GM23338 (cell line): ENCODE results near the gene ABCD3. TPM values are rescaled to one million over a fixed set of nuclear protein-coding genes. Genes with fewer than 3 reads are reported as not detected.
"Not testable (repeated sequence)": the region's sequence is repeated elsewhere in the genome, so short reads cannot be mapped to it uniquely, and the experiment has no call there.

Experiments used
- ATAC-seq: fragments of 200-7000 bp; cut with Tn5 transposase; 3 replicates; pipeline ENCODE4 v1.9.1; 2020
- DNase-seq: peaks from one replicate; pipeline ENCODE4 v3.0.0-alpha.2; 2015; ENCODE audit warnings: low spot score
- H2AFZ ChIP-seq: fragments of 200-600 bp; sonication (generic); 2 replicates; pipeline ENCODE4 v1.8.0; 2016; ENCODE audit warnings: antibody characterized with exemption, mild to moderate bottlenecking, moderate library complexity
- H3F3A ChIP-seq: fragments of 200-600 bp; sonication (generic); replicated peaks from 2 replicates; pipeline ENCODE4 v1.8.0; 2017; ENCODE audit warnings: antibody characterized with exemption, mixed run types, low read depth
- H3K27ac ChIP-seq: fragments of 200-600 bp; sonication (generic); 2 replicates; pipeline ENCODE4 v1.6.1; 2016; ENCODE audit warnings: low read depth
- H3K27me3 ChIP-seq: fragments of 200-600 bp; sonication (generic); 2 replicates; pipeline ENCODE4 v1.8.0; 2016; ENCODE audit warnings: mild to moderate bottlenecking, mixed run types, moderate library complexity; ENCODE audit not compliant: insufficient read depth
- H3K36me3 ChIP-seq: fragments of 200-600 bp; sonication (generic); 2 replicates; pipeline ENCODE4 v1.8.0; 2016; ENCODE audit warnings: mild to moderate bottlenecking; ENCODE audit not compliant: insufficient read depth
- H3K4me1 ChIP-seq: fragments of 200-600 bp; sonication (generic); 2 replicates; pipeline ENCODE4 v1.8.0; 2016; ENCODE audit warnings: mild to moderate bottlenecking, moderate library complexity; ENCODE audit not compliant: insufficient read depth
- H3K4me2 ChIP-seq: fragments of 200-600 bp; sonication (generic); 2 replicates; pipeline ENCODE4 v1.7.1; 2017; ENCODE audit warnings: mixed run types
- H3K4me3 ChIP-seq: fragments of 200-600 bp; sonication (generic); 2 replicates; pipeline ENCODE4 v1.6.1; 2016; ENCODE audit warnings: mixed run types
- H3K79me2 ChIP-seq: fragments of 200-600 bp; sonication (generic); replicated peaks from 2 replicates; pipeline ENCODE4 v1.8.0; 2017; ENCODE audit warnings: mild to moderate bottlenecking; ENCODE audit not compliant: insufficient read depth
- H3K9me2 ChIP-seq: fragments of 200-600 bp; sonication (generic); 2 replicates; pipeline ENCODE4 v1.8.0; 2017; ENCODE audit not compliant: insufficient read depth
- H4K20me1 ChIP-seq: fragments of 200-600 bp; sonication (generic); replicated peaks from 2 replicates; pipeline ENCODE4 v1.8.0; 2017; ENCODE audit warnings: mild to moderate bottlenecking; ENCODE audit not compliant: insufficient read depth
- H3K27ac Mint-ChIP-seq: 2 replicates; pipeline ENCODE4 v1.8.0; 2020; ENCODE audit warnings: inconsistent platforms, mild to moderate bottlenecking, moderate library complexity, mixed read lengths
- H3K27me3 Mint-ChIP-seq: 3 replicates; pipeline ENCODE4 v1.8.0; 2022; ENCODE audit warnings: low read depth, mild to moderate bottlenecking, moderate library complexity, mixed read lengths, inconsistent platforms; ENCODE audit not compliant: insufficient read depth, poor library complexity
- H3K36me3 Mint-ChIP-seq: 3 replicates; pipeline ENCODE4 v1.8.0; 2021; ENCODE audit warnings: low read depth, mild to moderate bottlenecking, inconsistent platforms, moderate library complexity, mixed read lengths
- H3K4me1 Mint-ChIP-seq: 3 replicates; pipeline ENCODE4 v1.8.0; 2020; ENCODE audit warnings: mild to moderate bottlenecking, inconsistent platforms, mixed read lengths
- H3K4me3 Mint-ChIP-seq: 3 replicates; pipeline ENCODE4 v1.8.0; 2021; ENCODE audit warnings: moderate library complexity, mild to moderate bottlenecking, inconsistent platforms, mixed read lengths
- H3K9me3 Mint-ChIP-seq: 3 replicates; pipeline ENCODE4 v1.8.0; 2020; ENCODE audit warnings: moderate library complexity, mild to moderate bottlenecking, inconsistent platforms, mixed read lengths
- polyA plus RNA-seq: library from polyadenylated mRNA; unstranded; fragments of >200 nt; fragmentation: Nextera tagmentation; extraction: Ambion mirVana; gene quantifications from 2 replicates; pipeline ENCODE4 v1.2.1, GENCODE V29; 2016
- total RNA-seq: library from RNA; depleted of rRNA; stranded (reverse); fragments of >200 nt; shearing (Covaris generic); gene quantifications from 2 replicates; pipeline ENCODE4 v1.2.3, GENCODE V29; 2014; rRNA removed

The ABCD3 gene
- total and polyA plus RNA-seq, 2 experiments from 2014 or later, result 12.3 to 24.0 TPM

- H4K20me1 ChIP-seq, H3K27ac ChIP-seq, H3F3A ChIP-seq, ATAC-seq, H3K79me2 ChIP-seq, H3K36me3 ChIP-seq, H3K4me2 ChIP-seq, H3K9me2 ChIP-seq, H3K4me1 Mint-ChIP-seq, H3K36me3 Mint-ChIP-seq, H2AFZ ChIP-seq, H3K4me3 Mint-ChIP-seq, DNase-seq, H3K4me3 ChIP-seq, H3K9me3 Mint-ChIP-seq, H3K4me1 ChIP-seq, H3K27ac Mint-ChIP-seq, H3K27me3 ChIP-seq, H3K27me3 Mint-ChIP-seq: not testable (repeated sequence)
Observed at GRCh38 chr1:94566436-94566835, 148.2 kb downstream of the ABCD3 start.

- H3K4me3 ChIP-seq, H3K27ac Mint-ChIP-seq, ATAC-seq, DNase-seq, H3K36me3 ChIP-seq, H3K27me3 Mint-ChIP-seq, H3K4me2 ChIP-seq, H3K27me3 ChIP-seq, H3K79me2 ChIP-seq, H3F3A ChIP-seq, H2AFZ ChIP-seq, H3K27ac ChIP-seq, H4K20me1 ChIP-seq, H3K9me2 ChIP-seq, H3K4me3 Mint-ChIP-seq, H3K4me1 ChIP-seq, H3K4me1 Mint-ChIP-seq: not testable (repeated sequence)
- Mint-ChIP-seq H3K9me3 (peaks cover 16% of the 10 kb centered on the region), H3K36me3 (peaks cover 13% of the 10 kb centered on the region)
Observed at GRCh38 chr1:94567975-94568607, 149.9 kb downstream of the ABCD3 start.

Other genes with a start within 250 kb of the ABCD3 start
- 5.0 and 6.9 TPM in 2 replicates for gene ARHGAP29, start 180.8 kb upstream of the ABCD3 start, total RNA-seq
- 4.2 and 4.6 TPM in 2 replicates for gene ARHGAP29, start 180.8 kb upstream of the ABCD3 start, polyA plus RNA-seq
- 5.1 and 9.7 TPM in 2 replicates for gene F3, start 123.4 kb downstream of the ABCD3 start, total RNA-seq
- 6.9 and 7.8 TPM in 2 replicates for gene F3, start 123.4 kb downstream of the ABCD3 start, polyA plus RNA-seq